HFFc6 (cell line): ENCODE measurements around the gene ZEB2. TPM values are rescaled to one million over a fixed set of nuclear protein-coding genes. Genes with fewer than 3 reads are reported as not detected.
A peak's percentile ranks its signal among the peaks of the same experiment; 100 is the strongest.

Source experiments
- DNase-seq: peaks from one replicate; pipeline ENCODE4 v3.0.0-alpha.2; 2018
- H3K27ac Mint-ChIP-seq: 2 replicates; pipeline ENCODE4 v1.8.0; 2020; ENCODE audit warnings: mild to moderate bottlenecking, mixed read lengths
- H3K27me3 Mint-ChIP-seq: 2 replicates; pipeline ENCODE4 v1.8.0; 2021; ENCODE audit warnings: mild to moderate bottlenecking, moderate library complexity, mixed read lengths; ENCODE audit not compliant: insufficient read depth
- H3K36me3 Mint-ChIP-seq: 2 replicates; pipeline ENCODE4 v1.8.0; 2021; ENCODE audit warnings: low read depth, mixed read lengths
- H3K4me1 Mint-ChIP-seq: 2 replicates; pipeline ENCODE4 v1.8.0; 2020; ENCODE audit warnings: low read depth, mixed read lengths
- H3K4me3 Mint-ChIP-seq: 2 replicates; pipeline ENCODE4 v1.8.0; 2020; ENCODE audit warnings: mild to moderate bottlenecking, moderate library complexity, mixed read lengths
- H3K9me3 Mint-ChIP-seq: 2 replicates; pipeline ENCODE4 v1.8.0; 2020; ENCODE audit warnings: mild to moderate bottlenecking, mixed read lengths
- CTCF ChIP-seq: fragments of 200-600 bp; sonication (generic); IDR thresholded peaks from 2 replicates; pipeline ENCODE4 v1.5.0; 2021; ENCODE audit warnings: antibody characterized with exemption, mild to moderate bottlenecking
- total RNA-seq, 6 experiments: library from RNA; stranded (reverse); fragmentation: NEBNext Ultra II Directional; extraction: Animal tissue kit (Norgen Biotek cat#: 25700); gene quantifications; 2 replicates in 1 of 6; 3 replicates in 5 of 6; pipeline ENCODE4 v1.2.3, GENCODE V29; 2021

ZEB2 gene
- total RNA-seq, 6 experiments from 2014 or later = 57.0 to 76.3 (median 62.8) TPM

GRCh38 chr2:144472046-144472412 is 47.9 kb downstream of the ZEB2 start:
- TF ChIP-seq CTCF = no peak
- peaks cover 34% of the 10 kb centered on the region for H3K4me1 Mint-ChIP-seq
- H3K27me3 Mint-ChIP-seq = no peaks in the 10 kb centered on the region; the same call in 1 of the 2 replicates
- no peak overlapping the region for H3K27ac Mint-ChIP-seq
- H3K9me3 Mint-ChIP-seq = no peaks in the 10 kb centered on the region
- H3K36me3 Mint-ChIP-seq = peaks cover 10% of the 10 kb centered on the region; the same call in 1 of the 2 replicates
- H3K4me3 Mint-ChIP-seq = no peak overlapping the region
- DNase-seq = no peak

- no peak overlapping the region; the same call in 1 of the 2 replicates for H3K27ac Mint-ChIP-seq
- no peak overlapping the region for H3K4me3 Mint-ChIP-seq
- H3K4me1 Mint-ChIP-seq = peaks cover 28% of the 10 kb centered on the region
These were observed 48.4 kb downstream of the ZEB2 start for GRCh38 chr2:144471305-144472045.

GRCh38 chr2:144470816-144471215 is 49.1 kb downstream of the ZEB2 start:
- Mint-ChIP-seq H3K9me3 (no peaks in the 10 kb centered on the region), H3K27ac (peak overlapping the region; percentile 29; the same call in 1 of the 2 replicates), H3K4me1 (peaks cover 21% of the 10 kb centered on the region)

More at GRCh38 chr2:144471305-144472045, 48.4 kb downstream of the ZEB2 start:
- Mint-ChIP-seq H3K9me3 (no peaks in the 10 kb centered on the region), H3K27me3 (no peaks in the 10 kb centered on the region; the same call in 1 of the 2 replicates), H3K36me3 (peaks cover 10% of the 10 kb centered on the region; the same call in 1 of the 2 replicates)
- DNase-seq = no peak
- no peak for TF ChIP-seq CTCF

GRCh38 chr2:144470334-144470733 is 49.6 kb downstream of the ZEB2 start:
- no peak for DNase-seq
- Mint-ChIP-seq H3K9me3 (no peaks in the 10 kb centered on the region), H3K27me3 (no peaks in the 10 kb centered on the region; the same call in 1 of the 2 replicates), H3K4me1 (peaks cover 20% of the 10 kb centered on the region), H3K36me3 (peaks cover 11% of the 10 kb centered on the region; the same call in 1 of the 2 replicates), H3K27ac (peak overlapping the region; percentile 29; the same call in 1 of the 2 replicates), H3K4me3 (no peak overlapping the region)
- no peak for TF ChIP-seq CTCF

More at GRCh38 chr2:144470816-144471215, 49.1 kb downstream of the ZEB2 start:
- no peaks in the 10 kb centered on the region; the same call in 1 of the 2 replicates for H3K27me3 Mint-ChIP-seq
- DNase-seq = no peak
- H3K36me3 Mint-ChIP-seq = peaks cover 10% of the 10 kb centered on the region; the same call in 1 of the 2 replicates
- H3K4me3 Mint-ChIP-seq = no peak overlapping the region; the same call in 1 of the 2 replicates
- no peak for TF ChIP-seq CTCF

GRCh38 chr2:144469798-144470197 is 50.1 kb downstream of the ZEB2 start:
- no peak for DNase-seq
- Mint-ChIP-seq H3K4me1 (peaks cover 20% of the 10 kb centered on the region), H3K9me3 (no peaks in the 10 kb centered on the region), H3K4me3 (no peak overlapping the region), H3K27ac (no peak overlapping the region), H3K36me3 (peaks cover 16% of the 10 kb centered on the region), H3K27me3 (no peaks in the 10 kb centered on the region; the same call in 1 of the 2 replicates)
- TF ChIP-seq CTCF = no peak
